OCI-LY7 (cell line): Measurements from ENCODE around the gene TMEM167B. TPM values are rescaled to one million over a fixed set of nuclear protein-coding genes. Genes with fewer than 3 reads are reported as not detected.

ENCODE experiments used
- BruUV-seq: library from RNA; stranded (reverse); fragments of 400-500 nt; replicated peaks from 2 replicates; lab custom pipeline; 2021; lab: Mats Ljungman, UMichigan
- CTCF ChIA-PET: fragments of 300-600 bp; sonication (Branson Sonifier 250); formaldehyde crosslinking; loops from one replicate; lab custom pipeline; 2022; ENCODE audit warnings: antibody characterized with exemption; ENCODE audit not compliant: unreplicated experiment; lab: Charles Lee
- POLR2A ChIA-PET: fragments of 300-600 bp; sonication (Branson Sonifier 250); formaldehyde crosslinking; loops from one replicate; lab custom pipeline; 2022; ENCODE audit warnings: antibody characterized with exemption; lab: Charles Lee
- DNase-seq: peaks from one replicate; pipeline ENCODE4 v3.0.0-alpha.2; 2015; ENCODE audit warnings: low spot score
- H2AFZ ChIP-seq: fragments of 200-600 bp; sonication (generic), shearing (Covaris generic); 2 replicates; pipeline ENCODE4 v1.6.1; 2014; ENCODE audit warnings: mild to moderate bottlenecking, antibody characterized with exemption, low read length, moderate library complexity
- H3K27ac ChIP-seq: fragments of 200-600 bp; sonication (generic); 2 replicates; pipeline ENCODE4 v1.5.1; 2014; ENCODE audit warnings: mixed run types, low read depth, mild to moderate bottlenecking, moderate library complexity, low read length, inconsistent platforms; ENCODE audit not compliant: poor library complexity, severe bottlenecking
- H3K36me3 ChIP-seq: fragments of 200-600 bp; sonication (generic); 2 replicates; pipeline ENCODE4 v1.6.1; 2014; ENCODE audit warnings: mild to moderate bottlenecking, antibody characterized with exemption, low read length, moderate library complexity, mixed read lengths; ENCODE audit not compliant: insufficient read depth
- H3K4me1 ChIP-seq: fragments of 200-600 bp; sonication (generic); 2 replicates; pipeline ENCODE4 v1.5.1; 2014; ENCODE audit warnings: mild to moderate bottlenecking, low read length; ENCODE audit not compliant: insufficient read depth, poor library complexity, severe bottlenecking
- H3K4me2 ChIP-seq: fragments of 200-600 bp; sonication (generic); 2 replicates; pipeline ENCODE4 v1.6.1; 2014; ENCODE audit warnings: mild to moderate bottlenecking, low read length
- H3K4me3 ChIP-seq: fragments of 200-600 bp; sonication (generic); 2 replicates; pipeline ENCODE4 v1.5.1; 2014; ENCODE audit warnings: mild to moderate bottlenecking, low read depth, low read length; ENCODE audit not compliant: poor library complexity, severe bottlenecking
- H3K79me2 ChIP-seq: fragments of 200-600 bp; sonication (generic); 2 replicates; pipeline ENCODE4 v1.6.1; 2016; ENCODE audit warnings: low read depth, mild to moderate bottlenecking, low read length, moderate library complexity, mixed read lengths; ENCODE audit not compliant: insufficient read depth
- H3K9me2 ChIP-seq: fragments of 200-600 bp; sonication (generic); 2 replicates; pipeline ENCODE4 v1.6.1; 2016; ENCODE audit warnings: mild to moderate bottlenecking, low read length, mixed read lengths; ENCODE audit not compliant: insufficient read depth
- H3K9me3 ChIP-seq: fragments of 200-600 bp; sonication (generic); 2 replicates; pipeline ENCODE4 v1.6.1; 2014; ENCODE audit warnings: mild to moderate bottlenecking, mixed run types, low read length, mixed read lengths
- H4K20me1 ChIP-seq: fragments of 200-600 bp; sonication (generic); 2 replicates; pipeline ENCODE4 v1.6.1; 2014; ENCODE audit warnings: mild to moderate bottlenecking, antibody characterized with exemption, low read length, moderate library complexity, mixed read lengths; ENCODE audit not compliant: insufficient read depth
- CTCF ChIP-seq: fragments of 200-600 bp; sonication (generic); conservative IDR thresholded peaks from 2 replicates; pipeline ENCODE4 v1.5.1; 2014; ENCODE audit warnings: mild to moderate bottlenecking, antibody characterized with exemption, low read length, moderate library complexity, mixed read lengths
- EZH2phosphoT487 ChIP-seq: fragments of 200-600 bp; sonication (generic); IDR thresholded peaks from 2 replicates; pipeline ENCODE4 v1.6.1; 2018; ENCODE audit warnings: low read depth, borderline replicate concordance, mild to moderate bottlenecking, mixed run types, antibody characterized with exemption, low read length, moderate library complexity, mixed read lengths
- intact Hi-C: fragments of 100-400 bp; cut with micrococcal nuclease; formaldehyde crosslinking; loops from one replicate; pipeline ENCODE4 v1.10.0; 2022; ENCODE audit not compliant: unreplicated experiment
- total RNA-seq, 2 experiments: library from RNA; depleted of rRNA in 1 of 2; stranded (reverse); fragments of >200 nt in 1 of 2; shearing (Covaris generic) in 1 of 2; gene quantifications; 2 replicates each; pipeline ENCODE4 v1.2.3, GENCODE V29; 2014 to 2022

Gene TMEM167B
- total RNA-seq, 2 experiments from 2014 or later: 12.3 to 21.2 TPM

- POLR2A ChIA-PET: interaction anchor here (0.6 to 1.8 kb wide), 18 partner anchors 8 to 1255 kb away, joined by 3 to 11 read pairs (median 4); partner anchors contain the start of gene WDR47
- DNase-seq: peak; percentile 96
- H3K4me3 ChIP-seq: peak within 1 kb of the TSS; percentile 82
- H4K20me1 ChIP-seq: no peaks in the 10 kb centered on the region
- H2AFZ ChIP-seq: peak within 1 kb of the TSS; percentile 85
- no peaks in the 10 kb centered on the region for H3K9me3 ChIP-seq
- TSS peak; percentile 99 for BruUV-seq
- no peaks in the 10 kb centered on the region for H3K9me2 ChIP-seq
- H3K4me2 ChIP-seq: peak within 1 kb of the TSS; percentile 90
- H3K36me3 ChIP-seq: peaks cover 12% of the 10 kb centered on the region; the same call in 1 of the 2 replicates
- CTCF ChIA-PET: no interaction called here
- H3K4me1 ChIP-seq: peaks cover 29% of the 10 kb centered on the region
- H3K27ac ChIP-seq: peak within 1 kb of the TSS; percentile 68
- intact Hi-C loops: loop anchor here (1.0 kb wide), 1 partner anchor 24 kb away; no protein-coding TSS in a partner anchor
- TF ChIP-seq CTCF (0 out of 2 replicates have a peak, but pooled peaks have one; percentile 17), EZH2phosphoT487 (no peak)
- peaks cover 14% of the 10 kb centered on the region for H3K79me2 ChIP-seq
Observed at GRCh38 chr1:109075531-109076490, 14.8 kb upstream of the TMEM167B start, which contains the start of gene TAF13. Gene TAF13, minus strand, starts transcription at chr1:109076003. Its CDS starts 56 bp downstream, at chr1:109075947.

GRCh38 chr1:109078317-109078716, 12.2 kb upstream of the TMEM167B start:
- Histone ChIP-seq H3K4me3 (no peak overlapping the region), H3K36me3 (peaks cover 6% of the 10 kb centered on the region; the same call in 1 of the 2 replicates), H4K20me1 (no peaks in the 10 kb centered on the region), H3K4me1 (peaks cover 29% of the 10 kb centered on the region), H3K9me3 (no peaks in the 10 kb centered on the region), H3K9me2 (no peaks in the 10 kb centered on the region), H3K27ac (no peak overlapping the region), H3K79me2 (peaks cover 14% of the 10 kb centered on the region), H2AFZ (peak overlapping the region; percentile 60; the same call in 1 of the 2 replicates), H3K4me2 (peak overlapping the region; percentile 27)
- intact Hi-C loops: no loop called here
- TF ChIP-seq CTCF (no peak), EZH2phosphoT487 (no peak)
- CTCF ChIA-PET: no interaction called here
- POLR2A ChIA-PET: interaction anchor here (1.2 to 1.3 kb wide), 3 partner anchors 12 to 199 kb away, joined by 3 to 12 read pairs (median 3); partner anchors contain the start of gene TMEM167B
- peak; percentile 57 for DNase-seq
- no TSS peak for BruUV-seq
